DMS53 treated with DMSO at 0.1 percent for 48 hours (cell line): ENCODE measurements around the gene MCM5.
A peak's percentile ranks its signal among the peaks of the same experiment; 100 is the strongest.
"Not testable (repeated sequence)": the region's sequence is repeated elsewhere in the genome, so short reads cannot be mapped to it uniquely, and the experiment has no call there.

ENCODE experiments used
- DNase-seq: peaks from one replicate; lab custom pipeline; 2025; ENCODE audit not compliant: unreplicated experiment; lab: John Stamatoyannopoulos, UW

MCM5 gene

GRCh38 chr22:35430897-35431322, 31.0 kb downstream of the MCM5 start:
- peak; percentile 20 for DNase-seq

DNA sequence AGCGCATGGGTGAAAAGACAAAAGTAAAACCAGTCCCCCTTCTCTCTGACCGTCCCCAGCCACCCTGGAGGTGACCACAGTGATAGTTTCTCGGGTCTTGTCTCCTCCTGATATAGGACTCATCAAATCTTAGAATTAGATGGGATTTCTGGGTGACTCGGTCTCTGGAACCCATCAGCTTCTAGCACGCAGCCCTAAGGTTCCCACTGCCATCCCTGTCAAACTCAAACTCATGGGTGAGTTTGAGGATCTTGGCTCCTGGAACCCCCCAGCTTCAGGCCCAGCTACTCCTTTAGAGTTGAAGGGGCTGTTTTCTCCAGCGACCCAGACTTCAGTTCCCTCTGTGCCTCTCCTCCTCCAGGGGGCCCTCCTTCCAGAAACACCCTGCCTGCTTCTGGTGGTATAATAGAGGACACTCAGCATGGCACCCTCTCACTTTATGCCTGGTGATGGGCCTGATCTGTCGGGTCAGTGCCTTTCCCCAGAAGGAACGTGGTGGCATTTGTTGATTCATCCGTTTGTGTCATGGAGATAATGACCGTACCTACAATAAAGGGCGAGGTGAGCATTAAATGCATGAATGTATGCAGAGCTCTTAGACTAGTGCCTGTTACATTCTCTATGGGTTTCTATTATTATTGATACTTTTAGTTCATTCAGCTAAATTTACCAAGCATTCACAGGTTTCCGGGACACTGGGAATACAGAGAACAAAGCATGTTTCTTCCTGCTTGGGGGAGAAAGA, 31.7 kb downstream of the MCM5 start:
- no peak for DNase-seq

- DNase-seq, result no peak
Measured at GRCh38 chr22:35432228-35432905, 32.4 kb downstream of the MCM5 start.

DNA sequence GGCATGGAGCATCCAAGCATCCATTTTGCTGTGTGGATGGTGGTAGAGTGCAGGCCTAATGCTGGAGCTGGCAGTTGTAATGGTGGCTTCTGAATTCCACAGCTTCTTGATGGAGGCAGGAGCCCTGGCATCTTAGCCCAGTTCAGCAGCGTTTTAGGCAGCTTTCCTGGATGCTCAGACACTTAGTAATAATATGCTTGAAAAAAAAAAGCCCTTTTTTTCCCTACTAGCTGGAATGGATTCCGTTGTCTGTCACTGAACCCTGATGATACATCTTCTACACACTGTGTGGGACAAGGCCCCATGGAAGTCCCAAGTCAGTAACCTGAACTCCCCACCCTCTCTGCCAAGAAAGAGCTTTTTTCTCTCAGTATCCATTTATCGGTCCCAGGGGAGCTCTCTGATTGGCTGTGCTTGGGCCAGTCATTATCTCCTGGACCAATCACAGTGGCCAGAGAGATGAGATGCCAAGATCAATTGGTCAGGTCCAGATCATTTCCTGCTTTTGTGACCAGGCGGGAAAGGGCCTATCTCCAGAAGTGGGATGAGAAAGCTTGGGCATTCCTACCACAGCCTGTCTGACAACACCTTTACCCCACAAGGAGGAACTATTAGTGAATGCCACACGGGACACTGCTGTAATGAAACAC, 34.2 kb downstream of the MCM5 start:
- no peak for DNase-seq

GRCh38 chr22:35435201-35435740, 35.3 kb downstream of the MCM5 start:
- DNase-seq, result no peak

DNA sequence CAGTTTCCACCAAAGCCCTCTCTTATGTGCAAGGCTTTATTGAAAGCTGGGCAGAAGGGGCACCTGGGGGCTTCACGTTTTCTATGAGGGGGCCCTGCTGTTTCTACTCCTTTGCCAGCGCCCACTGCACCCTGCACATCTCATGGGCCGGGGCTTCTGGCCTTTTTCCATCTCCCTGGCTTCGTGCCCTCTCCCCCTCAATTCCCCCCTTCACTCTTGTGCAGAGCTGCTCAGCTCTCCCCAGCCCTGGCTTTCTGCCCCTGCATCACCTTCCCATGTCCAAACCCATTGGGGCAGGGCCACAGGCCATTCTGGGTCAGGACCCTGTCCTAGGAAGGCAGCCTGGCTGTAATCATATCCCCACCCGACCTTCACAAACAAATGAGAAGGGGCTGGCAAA, 36.5 kb downstream of the MCM5 start:
- no peak for DNase-seq

DNA sequence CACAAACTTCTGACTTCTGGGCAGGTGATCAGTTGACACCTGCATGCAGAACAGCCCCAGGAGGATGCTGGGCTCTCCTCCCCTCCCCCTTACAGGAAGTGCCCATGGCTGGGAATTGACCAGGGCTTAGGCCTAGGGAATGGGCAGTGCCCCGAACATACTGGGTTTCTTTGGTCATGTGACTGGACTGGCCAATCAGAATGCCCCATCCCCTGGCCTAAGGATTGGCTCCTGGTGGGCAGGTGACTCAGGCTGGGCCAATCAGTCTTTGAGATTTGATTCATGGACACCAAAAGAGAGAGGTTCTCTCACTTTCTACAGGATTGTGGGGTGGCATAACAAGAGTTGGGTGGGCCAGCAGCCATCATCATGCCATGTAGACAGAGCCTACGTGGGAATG, 37.1 kb downstream of the MCM5 start:
- DNase-seq, result peak; percentile 0

GRCh38 chr22:35438673-35439364, 38.9 kb downstream of the MCM5 start:
- not testable (repeated sequence) for DNase-seq

DNA sequence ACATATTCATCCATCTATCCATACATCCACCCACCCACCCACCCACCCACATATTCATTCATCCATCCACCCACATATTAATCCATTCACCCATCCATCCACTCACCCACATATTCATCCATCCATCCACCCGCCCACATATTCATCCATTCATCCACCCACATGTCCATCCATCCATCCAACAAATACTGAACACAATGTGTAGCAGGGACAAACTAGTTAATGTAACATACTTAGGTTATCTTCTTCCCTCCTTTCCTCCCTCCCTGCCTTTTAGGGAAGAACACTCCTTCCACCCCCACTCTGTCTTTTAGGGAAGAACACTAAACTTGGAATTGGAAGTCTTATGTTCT, 39.4 kb downstream of the MCM5 start:
- no peak for DNase-seq

- DNase-seq, result no peak
Measured at GRCh38 chr22:35440129-35440528, 40.2 kb downstream of the MCM5 start.

GRCh38 chr22:35441489-35442100, 41.7 kb downstream of the MCM5 start:
- no peak for DNase-seq

DNA sequence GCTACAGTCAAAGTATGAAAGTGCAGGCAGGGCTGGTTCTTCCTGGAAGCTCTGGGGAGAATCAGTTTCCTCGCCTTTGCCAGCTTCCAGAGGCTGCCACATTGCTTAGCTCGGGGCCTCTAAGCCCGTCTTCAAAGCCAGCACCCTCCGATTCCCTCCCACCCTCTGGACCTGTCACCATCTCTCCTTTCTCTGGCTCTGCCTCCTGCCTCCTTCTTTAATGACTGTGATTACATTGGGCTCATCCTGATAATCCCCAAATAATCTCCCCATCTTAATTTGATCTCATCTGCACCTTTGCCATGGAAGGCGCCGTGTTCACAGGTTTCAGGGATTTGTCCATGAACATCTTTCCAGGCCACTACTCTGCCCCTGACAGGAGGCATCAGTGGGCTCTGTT, 42.5 kb downstream of the MCM5 start:
- no peak for DNase-seq

GRCh38 chr22:35443338-35443737, 43.4 kb downstream of the MCM5 start:
- no peak for DNase-seq

DNA sequence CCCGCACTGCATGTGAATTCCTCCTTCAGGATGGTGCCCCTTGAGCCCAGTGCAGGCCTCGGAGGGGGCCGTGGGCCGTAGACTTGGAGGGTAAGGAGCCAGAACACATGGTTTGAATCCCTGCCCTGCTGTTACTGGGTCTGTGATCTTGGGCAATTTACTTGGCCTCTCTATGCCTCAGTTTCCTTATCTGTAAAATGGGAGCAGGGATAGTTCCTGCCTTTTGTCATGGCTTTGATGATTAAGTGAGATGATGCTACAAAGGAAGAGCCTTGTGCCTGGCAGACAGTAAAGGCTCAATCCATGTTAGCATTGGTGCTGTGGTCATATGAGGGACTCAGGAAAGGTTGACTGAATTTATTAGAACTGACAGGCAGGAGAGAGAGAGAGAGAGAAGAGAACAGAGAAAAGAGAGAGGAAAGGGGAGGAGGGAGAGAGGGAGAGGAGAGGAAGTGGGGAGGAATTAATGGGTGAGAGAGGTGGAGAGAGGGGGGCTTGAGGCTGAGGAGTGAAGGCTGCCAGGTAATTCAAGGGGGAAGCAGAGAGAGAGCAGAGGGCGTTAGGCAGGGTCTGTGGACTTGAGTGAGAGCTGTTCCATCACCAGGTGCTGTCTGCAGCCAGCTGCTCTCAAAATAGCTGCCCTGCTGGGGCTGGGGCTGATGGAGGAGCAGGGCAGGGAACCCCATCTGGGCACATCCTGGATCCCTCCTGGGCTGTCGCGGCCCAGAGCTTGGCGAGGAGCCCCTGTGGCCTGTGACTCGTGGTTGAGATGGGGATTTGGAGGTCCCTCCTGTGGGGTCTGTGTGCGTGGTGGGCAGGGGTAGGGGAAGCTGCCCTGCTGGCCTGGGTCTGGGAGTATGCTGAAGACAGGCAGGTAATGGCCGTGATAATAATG, 44.1 kb downstream of the MCM5 start:
- DNase-seq, result no peak

DNA sequence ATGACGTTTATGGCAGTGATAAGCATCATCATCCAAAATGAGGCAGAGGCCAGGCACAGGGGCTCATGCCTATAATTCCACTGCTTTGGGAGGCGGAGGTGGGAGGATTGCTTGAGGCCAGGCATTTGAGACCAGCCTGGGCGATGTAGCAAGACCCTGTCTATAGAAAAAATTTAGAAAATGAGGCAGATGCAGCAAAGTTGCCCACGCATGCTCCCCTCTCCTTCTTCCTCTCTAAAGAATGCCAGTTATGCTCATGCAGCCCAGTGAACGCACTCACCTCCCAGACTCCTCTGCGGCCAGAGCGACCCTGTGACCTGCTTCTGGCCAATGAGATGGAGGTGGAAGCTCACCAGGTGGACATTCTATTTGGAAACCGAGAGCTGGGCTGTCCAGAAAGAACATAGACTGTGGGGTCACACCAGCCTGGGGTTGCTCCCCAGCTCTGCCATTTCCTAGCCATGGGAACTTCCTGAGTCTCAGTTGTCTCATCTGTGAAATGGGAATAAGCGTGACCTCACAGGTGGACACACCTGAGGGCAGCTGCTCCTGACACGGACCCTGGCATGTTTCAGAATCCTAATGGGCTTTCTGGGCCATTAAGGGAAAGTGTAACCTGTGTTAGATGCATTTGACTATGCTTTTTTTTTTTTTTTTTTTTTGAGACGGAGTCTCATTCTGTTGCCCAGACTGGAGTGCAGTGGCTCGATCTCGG, 44.9 kb downstream of the MCM5 start:
- no peak for DNase-seq

GRCh38 chr22:35445933-35446332, 46.0 kb downstream of the MCM5 start:
- no peak for DNase-seq

DNA sequence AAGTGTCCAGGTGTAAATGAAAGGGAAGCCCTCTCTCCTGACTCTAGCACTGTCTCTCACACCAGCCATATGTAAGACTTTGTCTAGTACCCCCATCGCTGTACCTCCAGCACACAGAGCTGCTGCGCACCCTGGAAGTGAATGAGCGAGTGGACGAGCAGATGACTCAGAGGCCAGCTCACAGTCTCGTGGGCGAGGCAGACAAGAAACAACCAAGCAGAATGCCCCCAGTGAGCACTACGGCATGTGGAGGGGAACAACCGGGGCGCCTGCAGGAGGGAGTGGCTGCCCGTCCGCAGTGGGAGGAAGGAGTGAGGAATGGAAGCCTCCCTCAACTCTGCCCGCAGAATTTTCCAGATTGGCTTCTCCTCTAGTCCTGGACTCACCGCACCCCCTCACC, 46.4 kb downstream of the MCM5 start:
- no peak for DNase-seq

DNA sequence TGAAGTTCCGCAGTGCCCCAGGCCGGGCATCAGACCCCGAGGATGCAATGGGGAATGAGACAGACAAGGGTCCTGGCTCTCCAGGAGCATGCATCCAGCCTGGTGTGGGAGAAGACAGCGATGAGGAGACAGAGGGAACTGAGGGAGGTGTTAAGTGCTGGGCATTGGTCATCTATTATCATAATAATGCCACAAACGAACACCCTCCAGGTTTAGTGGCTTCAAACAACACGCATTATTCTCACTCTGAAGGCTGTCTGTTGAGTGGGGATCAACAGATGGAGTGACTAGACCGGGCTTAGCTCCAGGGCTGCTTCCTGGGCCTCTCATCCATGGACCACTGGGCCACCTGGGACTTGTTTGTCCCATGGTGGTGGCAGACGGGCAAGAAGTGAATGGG, 48.6 kb downstream of the MCM5 start:
- no peak for DNase-seq
